ENCODE results near the gene YES1. TPM values are rescaled to one million over a fixed set of nuclear protein-coding genes. Genes with fewer than 3 reads are reported as not detected.
"Not testable (repeated sequence)": the region's sequence is repeated elsewhere in the genome, so short reads cannot be mapped to it uniquely, and the experiment has no call there.

The YES1 gene
- polyA plus RNA-seq, 3 donors = 72.4 to 74.5 (median 74.2) TPM

GRCh38 chr18:741931-742512 is 70.0 kb downstream of the YES1 start:
- peak in 2 of 3 donors; percentile 9 to 25 for DNase-seq (ENCODE audit: low read depth in 3 of 3, low spot score in 2 of 3)

- no peak for DNase-seq (ENCODE audit: low read depth in 3 of 3, low spot score in 2 of 3)
Measured at GRCh38 chr18:732371-732770, 79.7 kb downstream of the YES1 start.

DNA sequence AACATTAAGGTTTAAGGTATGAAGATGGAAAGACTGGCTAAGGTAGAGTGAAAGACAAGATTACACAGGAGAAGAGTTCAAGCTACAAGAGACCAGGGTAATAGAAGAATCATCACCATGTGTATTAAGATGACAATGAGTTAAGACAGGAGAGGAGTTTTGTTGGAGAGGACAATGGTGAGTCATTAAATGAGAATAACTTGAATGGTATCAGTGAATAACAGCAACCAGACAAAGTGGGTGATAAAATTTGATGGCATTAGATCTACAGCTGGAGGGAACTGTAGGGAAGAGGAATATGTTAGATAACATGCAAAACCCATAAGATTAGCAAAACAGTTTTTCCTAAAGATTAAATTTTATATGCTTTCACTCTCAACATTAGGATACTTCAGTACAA is 80.9 kb downstream of the YES1 start:
- no peak for DNase-seq (ENCODE audit: low read depth in 3 of 3, low spot score in 2 of 3)

DNA sequence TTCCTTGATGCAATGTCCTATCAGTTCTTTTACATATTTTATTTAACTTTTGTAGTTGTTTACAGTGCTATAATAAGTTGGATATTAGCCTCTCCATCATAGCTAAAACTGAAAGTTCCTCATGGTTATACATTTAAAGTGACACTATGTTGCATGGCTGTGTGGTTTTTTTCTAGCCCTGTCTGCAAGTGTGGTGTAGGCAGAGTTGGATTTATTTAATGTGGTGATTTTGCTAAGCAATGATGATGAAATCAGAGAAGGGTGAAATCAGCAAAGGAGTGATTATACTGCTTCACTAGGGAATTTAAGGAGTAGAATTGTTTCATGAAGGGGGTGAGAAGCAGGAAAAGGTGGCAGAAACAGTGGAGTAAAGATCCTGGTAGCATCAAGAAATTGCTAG is 81.3 kb downstream of the YES1 start:
- no peak for DNase-seq (ENCODE audit: low read depth in 3 of 3, low spot score in 2 of 3)

DNA sequence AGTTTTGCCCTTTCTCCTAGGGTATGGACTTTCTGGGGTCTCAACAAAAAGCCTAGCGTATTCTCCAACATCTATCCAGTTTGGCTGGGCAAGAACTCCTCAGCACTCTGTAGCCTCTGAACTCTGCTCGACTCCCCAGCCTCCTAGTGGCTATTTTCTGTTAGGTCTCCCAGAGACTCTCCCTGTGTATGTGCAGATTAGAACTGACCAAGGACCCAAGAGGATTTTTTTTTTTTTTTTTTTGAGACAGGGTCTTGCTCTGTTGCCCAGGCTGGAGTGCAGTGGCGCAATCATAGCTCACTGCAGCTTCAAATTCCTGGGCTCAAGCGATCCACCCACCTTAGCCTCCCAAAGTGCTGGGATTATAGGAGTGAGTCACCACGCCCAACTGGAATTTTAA is 81.9 kb downstream of the YES1 start:
- not testable (repeated sequence) for DNase-seq (ENCODE audit: low read depth in 3 of 3, low spot score in 2 of 3)

- no peak for DNase-seq (ENCODE audit: low read depth in 3 of 3, low spot score in 2 of 3)
Measured at GRCh38 chr18:725646-726045, 86.4 kb downstream of the YES1 start.

GRCh38 chr18:723541-724080 is 88.4 kb downstream of the YES1 start:
- DNase-seq (ENCODE audit: low read depth in 3 of 3, low spot score in 2 of 3) = no peak

DNA sequence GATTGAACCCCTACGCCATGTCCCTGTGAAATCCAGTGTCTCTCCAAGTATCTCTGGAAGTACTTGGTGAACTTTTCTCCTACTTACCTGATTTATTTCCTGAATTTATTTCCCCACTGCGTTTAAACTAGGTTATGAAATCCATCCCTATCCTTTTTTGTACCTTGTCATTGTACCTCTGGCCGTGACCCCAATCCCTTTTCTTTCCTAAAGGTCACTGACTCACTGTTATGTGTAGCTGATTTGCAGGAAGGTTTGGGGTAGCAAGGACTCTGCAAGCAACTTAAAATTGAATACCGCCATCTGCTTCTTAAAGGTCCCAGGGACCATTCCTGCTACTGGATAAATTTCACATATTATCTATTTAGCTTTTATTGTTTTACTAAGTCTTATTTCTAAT is 95.0 kb downstream of the YES1 start:
- DNase-seq (ENCODE audit: low read depth in 3 of 3, low spot score in 2 of 3) = no peak

GRCh38 chr18:715626-716025 is 96.4 kb downstream of the YES1 start:
- no peak for DNase-seq (ENCODE audit: low read depth in 3 of 3, low spot score in 2 of 3)

DNA sequence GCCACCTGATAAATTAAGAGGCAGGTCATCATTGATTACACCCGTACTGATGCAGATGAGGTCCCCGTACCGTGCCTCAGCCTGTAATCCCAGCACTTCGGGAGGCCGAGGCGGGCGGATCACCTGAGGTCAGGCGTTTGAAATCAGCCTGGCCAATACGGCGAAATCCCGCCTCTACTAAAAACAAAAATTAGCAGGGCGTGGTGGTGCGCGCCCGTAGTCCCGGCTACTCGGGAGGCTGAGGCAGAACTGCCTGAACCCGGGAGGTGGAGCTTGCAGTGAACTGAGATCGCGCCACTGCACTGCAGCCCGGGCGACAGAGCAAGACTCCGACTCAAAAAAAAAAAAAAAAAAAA is 98.9 kb downstream of the YES1 start:
- DNase-seq (ENCODE audit: low read depth in 3 of 3, low spot score in 2 of 3) = no peak

DNA sequence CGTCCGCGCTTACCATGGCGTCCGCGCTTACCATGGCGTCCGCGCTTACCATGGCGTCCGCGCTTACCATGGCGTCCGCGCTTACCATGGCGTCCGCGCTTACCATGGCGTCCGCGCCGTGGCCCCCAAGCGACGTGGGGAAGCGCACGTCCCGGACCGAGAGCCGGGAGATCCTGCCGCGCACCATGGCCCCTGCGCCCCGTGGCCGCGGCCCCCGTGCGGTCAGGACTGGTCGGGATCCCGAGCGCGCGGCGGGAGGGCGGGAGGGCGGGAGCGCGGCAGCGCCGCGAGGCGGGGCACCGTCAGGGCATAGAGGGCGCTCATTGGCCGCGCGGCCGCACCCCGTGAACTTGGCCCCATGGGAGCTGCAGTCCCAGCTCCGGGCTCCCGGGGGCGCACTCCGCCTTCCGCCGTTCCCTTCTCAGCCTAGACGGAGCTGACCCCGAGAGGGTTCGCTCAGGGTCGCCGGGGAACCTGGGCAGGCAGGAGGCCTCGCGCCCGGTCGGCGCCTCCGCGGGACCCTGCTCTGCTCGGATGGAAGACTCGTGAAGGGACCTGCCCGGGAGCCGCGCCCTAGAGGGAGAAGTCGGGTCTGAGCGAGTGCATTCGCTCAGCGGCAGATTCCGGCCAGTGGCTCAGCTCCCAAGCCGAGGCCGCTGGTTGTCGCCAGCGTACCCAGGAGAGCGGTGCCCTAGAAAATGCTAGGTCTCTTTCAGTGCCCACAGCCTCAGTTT is 99.5 kb downstream of the YES1 start, which contains the start of gene ENOSF1:
TSS of gene ENOSF1 (minus strand) at position 230 of the 734 bp plus-strand sequence. CDS start at position 187, 43 bp downstream.
- peak in 2 of 3 donors; percentile 57 to 65 for DNase-seq (ENCODE audit: low read depth in 3 of 3, low spot score in 2 of 3)

- peak in 2 of 3 donors; percentile 42 to 43 for DNase-seq (ENCODE audit: low read depth in 3 of 3, low spot score in 2 of 3)
Measured at GRCh38 chr18:711657-712400, 100.2 kb downstream of the YES1 start.

GRCh38 chr18:711310-711656 is 100.8 kb downstream of the YES1 start:
- peak in 2 of 3 donors; percentile 21 to 27 for DNase-seq (ENCODE audit: low read depth in 3 of 3, low spot score in 2 of 3)

DNA sequence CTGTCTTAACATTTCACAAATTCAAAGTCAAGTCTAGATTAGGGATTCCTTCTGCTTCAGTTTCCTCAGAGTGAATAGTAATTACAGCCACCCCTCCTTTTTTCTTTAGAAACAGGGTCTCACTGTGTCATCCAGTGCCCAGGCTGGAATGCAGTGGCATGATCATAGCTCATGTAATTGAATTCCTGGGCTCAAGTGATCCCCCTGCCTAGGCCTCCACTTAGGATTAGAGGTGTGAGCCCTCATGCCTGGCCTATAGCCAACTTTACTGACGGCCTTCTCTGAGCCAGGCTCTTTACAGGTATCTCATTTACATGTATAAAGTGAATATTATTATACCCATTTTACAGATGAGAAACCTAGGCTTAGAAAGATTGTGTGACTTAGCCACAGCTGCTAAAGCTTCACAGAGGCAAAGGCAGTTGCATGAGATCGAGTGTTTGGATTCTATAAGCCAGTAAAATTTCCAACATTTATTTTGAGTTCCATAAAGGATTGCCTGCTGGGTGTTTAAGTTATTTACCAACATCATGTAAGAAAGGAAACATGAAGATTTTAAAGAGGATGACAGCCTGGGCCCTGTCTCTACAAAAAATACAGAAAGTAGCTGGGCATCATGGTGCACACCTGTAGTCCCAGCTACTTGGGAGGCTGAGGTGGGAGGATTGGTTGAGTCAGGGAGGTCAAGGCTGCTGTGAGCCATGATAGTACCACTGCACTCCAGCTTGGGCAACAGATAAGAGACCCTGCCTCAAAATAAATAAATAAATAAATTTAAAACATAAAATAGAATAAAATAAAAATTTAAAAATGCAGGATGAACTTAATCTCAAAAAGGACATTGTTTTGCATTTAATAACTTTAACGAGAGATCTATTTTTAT is 101.4 kb downstream of the YES1 start:
- DNase-seq (ENCODE audit: low read depth in 3 of 3, low spot score in 2 of 3) = no peak

GRCh38 chr18:709771-710170 is 102.3 kb downstream of the YES1 start:
- no peak for DNase-seq (ENCODE audit: low read depth in 3 of 3, low spot score in 2 of 3)

DNA sequence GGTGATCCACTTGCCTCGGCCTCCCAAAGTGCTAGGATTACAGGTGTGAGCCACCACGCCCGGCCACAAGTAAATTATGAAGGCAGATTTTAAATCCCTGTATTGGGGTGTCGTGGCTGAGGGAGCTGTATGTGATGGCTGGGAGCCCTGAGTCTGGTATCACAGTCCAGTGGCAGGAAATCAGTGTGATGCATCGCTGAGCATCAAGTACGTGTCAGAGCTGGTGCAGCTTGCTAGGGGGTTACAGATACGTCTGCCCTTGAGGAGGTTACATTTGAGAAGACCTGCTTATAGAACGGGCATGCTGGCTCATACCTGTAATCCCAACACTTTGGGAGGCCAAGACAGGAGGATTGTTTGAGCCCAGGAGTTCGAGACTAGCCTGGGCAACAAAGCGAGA is 103.9 kb downstream of the YES1 start:
- DNase-seq (ENCODE audit: low read depth in 3 of 3, low spot score in 2 of 3) = no peak

GRCh38 chr18:706405-706804 is 105.6 kb downstream of the YES1 start:
- no peak for DNase-seq (ENCODE audit: low read depth in 3 of 3, low spot score in 2 of 3)

DNA sequence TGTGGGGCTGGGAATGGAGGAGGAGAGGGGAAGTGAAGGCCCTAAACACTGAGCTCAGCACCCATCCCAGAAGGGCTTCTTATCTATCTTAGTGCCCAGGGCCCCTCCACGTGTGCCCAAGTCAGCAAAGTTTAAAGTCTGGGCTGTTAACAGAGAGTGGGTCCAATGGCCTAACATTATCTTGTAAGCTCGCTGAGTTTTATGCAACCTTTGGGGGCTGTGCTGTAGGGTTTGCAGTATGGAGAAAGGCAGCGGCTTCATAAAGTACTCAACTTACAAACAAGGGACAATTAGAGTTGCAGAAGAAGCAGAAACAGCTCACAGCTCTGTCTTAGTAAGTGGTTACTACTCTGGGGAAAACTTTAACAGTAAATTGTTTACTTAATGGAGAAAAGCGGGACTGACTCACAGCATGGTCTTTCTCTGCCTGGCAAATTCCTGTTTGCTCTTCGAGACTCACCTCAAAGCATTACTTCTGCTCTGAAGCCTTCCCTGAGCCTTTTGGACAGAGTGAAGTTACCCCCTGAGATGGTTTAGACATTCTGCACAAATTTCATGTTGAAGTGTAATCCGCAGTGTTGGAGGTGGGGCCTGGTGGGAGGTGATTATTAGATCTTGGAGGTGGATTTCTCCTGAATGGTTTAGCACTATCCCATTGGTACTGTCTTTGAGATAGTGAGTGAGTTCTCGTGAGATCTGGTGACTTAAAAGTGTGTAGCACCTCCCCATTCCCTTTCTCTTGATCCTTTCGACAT is 108.7 kb downstream of the YES1 start:
- DNase-seq (ENCODE audit: low read depth in 3 of 3, low spot score in 2 of 3) = no peak

GRCh38 chr18:697800-698199 is 114.2 kb downstream of the YES1 start:
- peak in 1 of 3 donors; percentile 21 for DNase-seq (ENCODE audit: low read depth in 3 of 3, low spot score in 2 of 3)

DNA sequence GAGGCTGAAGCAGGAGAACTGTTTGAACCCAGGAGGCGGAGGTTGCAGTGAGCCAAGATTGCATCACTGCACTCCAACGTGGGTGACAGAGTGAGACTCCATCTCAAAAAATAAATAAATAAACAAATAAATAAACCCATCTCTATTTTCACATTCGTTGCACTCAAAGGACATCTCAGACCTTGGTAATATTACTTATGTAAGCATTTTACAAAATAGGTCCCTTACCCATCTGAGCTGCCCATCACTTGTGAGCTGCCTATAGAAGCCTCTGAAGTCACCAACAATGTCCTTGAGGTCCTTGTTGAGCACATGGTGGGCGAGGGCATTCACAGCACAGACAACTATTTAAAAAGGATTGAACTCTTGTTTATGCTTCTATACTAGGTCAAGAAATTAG is 115.0 kb downstream of the YES1 start:
- no peak for DNase-seq (ENCODE audit: low read depth in 3 of 3, low spot score in 2 of 3)
